AG09309 (cell line): Measurements from ENCODE around the gene AUTS2.
A peak's percentile ranks its signal among the peaks of the same experiment; 100 is the strongest.

Experiments used
- DNase-seq: peaks from one replicate; pipeline ENCODE4 v3.0.0-alpha.2; 2010; ENCODE audit warnings: low read depth
- H3K4me3 ChIP-seq: 2 replicates; pipeline ENCODE4 v1.5.1; 2011; ENCODE audit warnings: mild to moderate bottlenecking, low read depth, low read length, moderate library complexity; ENCODE audit not compliant: control insufficient read depth
- CTCF ChIP-seq: IDR thresholded peaks from 2 replicates; pipeline ENCODE4 v1.5.1; 2011; ENCODE audit warnings: mild to moderate bottlenecking, low read depth, low read length, inconsistent platforms; ENCODE audit not compliant: insufficient read depth, control insufficient read depth; ENCODE audit errors: missing control alignments

The AUTS2 gene

DNA sequence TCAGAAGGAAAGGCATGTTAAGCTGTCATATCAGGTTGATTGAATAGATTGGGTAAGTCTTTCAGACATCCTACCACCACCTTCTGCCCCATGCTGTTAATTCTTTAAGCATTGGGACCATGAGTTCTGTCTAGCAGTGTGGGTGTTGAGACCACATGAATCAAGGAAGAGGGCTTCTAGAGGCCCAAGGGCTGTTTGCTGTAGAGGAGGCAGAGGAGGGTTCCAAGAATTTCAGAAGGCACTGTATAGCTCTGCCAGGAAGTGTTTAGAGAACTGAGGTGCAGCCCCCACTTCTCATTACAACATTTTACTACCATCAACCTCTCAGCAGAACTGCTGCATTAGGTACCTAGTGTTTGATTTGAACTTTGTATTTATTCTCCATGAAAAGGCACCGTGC is 720.2 kb downstream of the AUTS2 start:
- no peak for TF ChIP-seq CTCF
- DNase-seq: no peak
- no peak overlapping the region for H3K4me3 ChIP-seq

GRCh38 chr7:70319057-70319456 is 720.8 kb downstream of the AUTS2 start:
- TF ChIP-seq CTCF: no peak
- DNase-seq: no peak

DNA sequence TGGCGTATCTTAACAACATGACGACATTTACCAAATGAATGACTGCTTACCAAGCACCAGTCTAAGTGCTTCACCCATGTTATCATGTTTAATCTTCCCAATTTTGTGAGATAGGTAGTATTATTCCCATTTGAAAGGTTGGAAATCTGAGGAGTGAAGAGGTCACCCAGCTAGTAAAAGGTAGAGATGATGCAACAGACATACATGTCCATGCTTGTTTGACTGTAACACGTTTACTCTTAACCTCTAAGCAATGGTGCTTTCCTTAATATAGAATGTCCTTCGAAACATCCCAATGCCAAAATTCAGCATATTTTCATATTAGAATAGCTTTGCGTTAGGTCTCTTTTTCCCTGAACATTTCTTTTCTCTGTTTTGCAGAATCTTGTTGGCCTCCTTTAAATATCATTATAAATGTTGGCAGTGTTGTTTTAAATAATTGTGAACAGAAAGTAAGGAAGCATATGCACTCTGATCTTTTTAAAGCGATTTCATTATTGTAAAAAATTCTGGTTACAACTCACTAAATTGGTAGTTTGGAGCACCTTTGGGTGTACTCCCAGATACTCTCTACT is 722.8 kb downstream of the AUTS2 start:
- H3K4me3 ChIP-seq: no peak overlapping the region
- TF ChIP-seq CTCF: no peak
- no peak for DNase-seq

More at GRCh38 chr7:70319057-70319456, 720.8 kb downstream of the AUTS2 start:
- H3K4me3 ChIP-seq: no peak overlapping the region

DNA sequence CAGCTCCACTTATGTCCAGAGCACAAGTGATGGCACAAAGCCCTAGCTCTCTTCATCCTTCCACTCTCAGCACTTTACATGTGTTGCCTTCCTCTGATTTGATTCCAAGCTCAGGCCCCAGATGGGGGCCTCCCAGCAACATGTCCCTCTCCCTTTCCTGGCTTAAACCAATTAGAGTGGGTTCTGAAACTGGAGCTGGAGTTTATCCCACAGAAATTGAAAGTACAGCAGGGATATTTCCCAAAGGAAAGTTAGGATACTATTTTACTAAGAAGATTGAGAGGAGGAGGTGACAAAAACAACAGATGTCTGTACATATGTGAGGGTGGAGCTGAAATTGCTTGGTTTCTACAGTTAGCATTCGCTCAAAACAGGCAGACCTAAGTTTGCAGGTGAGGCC is 724.6 kb downstream of the AUTS2 start:
- TF ChIP-seq CTCF: no peak
- H3K4me3 ChIP-seq: no peak overlapping the region
- DNase-seq: no peak

DNA sequence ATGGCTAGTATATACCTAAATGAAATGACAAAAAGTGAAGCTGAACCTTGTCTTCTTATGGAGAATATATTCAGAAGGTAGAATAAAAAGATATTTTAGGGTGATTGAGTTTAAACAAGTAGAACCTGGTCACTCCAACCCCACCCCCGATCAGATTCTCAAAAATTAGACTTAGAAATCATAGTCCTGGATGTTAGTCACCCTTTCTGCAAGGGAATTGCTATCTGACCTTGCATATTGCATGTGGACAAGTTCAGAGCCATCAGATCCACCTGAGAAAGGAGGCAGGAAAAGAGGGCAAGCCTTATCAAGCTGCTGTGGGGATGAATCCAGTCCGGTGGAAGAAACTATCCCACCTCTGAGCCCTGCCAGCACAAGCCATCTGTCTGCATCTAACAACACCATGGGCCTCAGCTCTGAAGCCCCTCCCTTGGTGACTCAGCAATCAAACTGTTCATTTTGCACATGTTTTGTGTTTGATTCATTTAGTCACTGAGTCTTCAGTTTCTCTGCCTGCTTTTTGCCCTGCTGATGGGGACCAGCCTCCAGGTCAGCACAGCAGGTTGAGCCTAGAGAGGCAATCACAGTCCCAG is 727.3 kb downstream of the AUTS2 start:
- TF ChIP-seq CTCF: no peak
- DNase-seq: peak; percentile 11

DNA sequence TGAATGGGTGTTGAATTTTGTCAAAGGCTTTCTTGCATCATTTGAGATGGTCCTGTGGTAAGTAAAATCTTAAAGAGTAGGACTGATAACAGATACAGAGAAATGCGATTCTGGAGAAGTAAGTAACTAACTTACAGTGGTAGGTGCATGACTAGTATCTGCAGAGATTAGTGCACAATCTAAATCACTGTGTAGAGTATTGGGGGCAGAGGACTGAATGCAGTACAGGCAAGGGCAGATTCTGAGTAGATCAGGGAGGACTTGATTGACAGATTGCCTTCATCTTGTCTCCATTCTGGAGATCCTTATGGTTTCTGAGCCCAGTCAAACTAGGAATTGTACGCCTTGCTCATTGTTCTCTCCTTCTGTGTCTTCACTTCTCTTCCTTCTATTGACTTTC is 736.0 kb downstream of the AUTS2 start:
- no peak overlapping the region for H3K4me3 ChIP-seq
- no peak for DNase-seq
- no peak for TF ChIP-seq CTCF

More for the DNA sequence above, 727.3 kb downstream of the AUTS2 start:
- H3K4me3 ChIP-seq: no peak overlapping the region
